ENCODE results near the gene TRIB2.
"Not testable (repeated sequence)": the region's sequence is repeated elsewhere in the genome, so short reads cannot be mapped to it uniquely, and the experiment has no call there.

TRIB2 gene

DNA sequence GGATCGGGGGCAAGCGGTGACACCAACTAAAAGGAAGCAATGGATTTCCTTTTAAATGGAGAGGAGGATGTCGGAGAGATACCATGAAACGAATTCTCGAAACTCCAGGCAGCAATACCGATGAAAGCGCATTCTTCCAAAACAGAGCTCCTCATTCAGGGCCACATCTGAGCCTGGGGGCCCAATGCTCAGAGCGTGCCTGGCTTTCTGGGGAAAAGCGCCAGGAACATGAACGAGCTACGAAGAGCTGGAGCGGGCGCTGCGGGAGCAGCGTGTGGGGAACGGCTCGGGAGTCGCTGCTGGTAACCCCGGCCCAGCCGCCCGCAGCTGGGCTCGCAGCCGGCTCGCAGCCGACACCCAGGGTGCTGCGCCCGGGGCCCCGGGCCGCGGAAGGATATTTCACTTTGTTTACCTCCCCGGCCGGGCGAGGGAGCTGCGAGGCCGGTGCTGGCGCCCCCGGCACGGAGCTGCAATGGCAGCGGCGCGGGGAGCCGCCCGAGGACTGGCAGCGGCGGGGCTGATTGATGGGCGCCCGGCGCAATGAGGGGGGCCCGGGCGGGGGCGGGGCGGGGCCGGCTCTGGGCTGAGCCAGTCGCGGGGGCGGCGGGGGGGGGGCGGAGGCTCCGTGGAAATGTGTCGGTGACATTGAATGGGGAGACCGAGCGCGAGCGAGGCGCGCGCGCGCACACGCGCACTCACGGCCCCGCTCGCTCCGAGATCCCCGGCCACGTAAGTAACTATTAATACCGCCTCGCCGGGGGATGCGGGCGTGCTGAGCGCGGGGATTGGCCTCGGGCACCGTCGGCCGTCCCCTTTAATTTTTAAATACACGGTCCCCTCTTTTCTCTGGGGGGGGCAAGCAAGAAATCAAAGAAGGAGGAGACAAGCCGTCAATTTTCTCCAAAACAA is at the start of gene TRIB2:
TRIB2 (plus strand) TSS at position 655 of the 909 bp plus-strand sequence. CDS start 1,372 bp downstream, outside the sequence.
- peak; percentile 90 for DNase-seq

DNA sequence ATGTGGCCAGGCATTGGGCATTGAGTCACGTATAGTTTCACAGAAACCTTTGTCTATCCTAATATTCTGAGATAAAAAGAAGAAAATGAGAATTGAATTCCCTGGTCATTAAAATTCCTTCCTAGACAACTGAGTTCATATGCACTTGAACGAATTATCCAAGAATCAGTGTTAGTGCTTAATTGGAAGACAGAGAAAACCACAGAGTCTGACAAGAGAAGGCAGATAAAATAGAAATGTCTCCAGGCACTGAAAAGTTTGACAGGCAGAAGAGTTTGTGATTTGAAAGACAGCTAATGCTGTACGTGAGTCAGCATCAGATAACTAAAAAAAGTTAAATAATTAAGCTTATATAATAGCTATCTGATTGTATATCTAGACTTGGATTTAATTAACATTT is 47.7 kb upstream of the TRIB2 start:
- DNase-seq: no peak

DNA sequence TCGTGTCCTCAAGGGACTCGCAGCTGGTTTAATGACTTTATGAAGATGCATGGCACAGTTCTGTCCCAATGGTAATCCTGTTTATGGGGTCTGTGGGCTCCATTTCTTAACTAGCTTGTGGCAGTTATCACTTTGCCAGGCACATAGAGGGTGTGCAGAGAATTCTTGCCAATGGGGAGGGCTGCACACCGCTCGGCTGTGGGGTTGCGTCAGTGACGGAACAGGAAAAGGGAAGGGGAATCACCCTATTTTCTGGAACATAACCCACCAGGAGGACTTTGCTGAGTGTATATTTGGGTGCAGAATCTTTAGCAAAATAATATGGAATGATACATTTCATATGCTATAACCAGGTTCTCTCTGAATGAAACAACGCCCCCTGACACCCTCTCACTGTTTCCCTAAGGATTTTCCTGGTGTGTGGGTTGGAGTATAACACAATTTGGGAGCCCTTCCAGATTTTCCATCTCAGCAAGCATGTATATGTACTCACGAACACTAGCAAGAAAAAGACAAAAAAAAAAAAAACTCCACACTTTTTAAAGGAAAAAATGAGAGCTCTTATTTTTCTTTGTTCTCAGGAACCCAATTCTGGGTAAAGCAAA is 43.9 kb upstream of the TRIB2 start:
- no peak for DNase-seq

DNA sequence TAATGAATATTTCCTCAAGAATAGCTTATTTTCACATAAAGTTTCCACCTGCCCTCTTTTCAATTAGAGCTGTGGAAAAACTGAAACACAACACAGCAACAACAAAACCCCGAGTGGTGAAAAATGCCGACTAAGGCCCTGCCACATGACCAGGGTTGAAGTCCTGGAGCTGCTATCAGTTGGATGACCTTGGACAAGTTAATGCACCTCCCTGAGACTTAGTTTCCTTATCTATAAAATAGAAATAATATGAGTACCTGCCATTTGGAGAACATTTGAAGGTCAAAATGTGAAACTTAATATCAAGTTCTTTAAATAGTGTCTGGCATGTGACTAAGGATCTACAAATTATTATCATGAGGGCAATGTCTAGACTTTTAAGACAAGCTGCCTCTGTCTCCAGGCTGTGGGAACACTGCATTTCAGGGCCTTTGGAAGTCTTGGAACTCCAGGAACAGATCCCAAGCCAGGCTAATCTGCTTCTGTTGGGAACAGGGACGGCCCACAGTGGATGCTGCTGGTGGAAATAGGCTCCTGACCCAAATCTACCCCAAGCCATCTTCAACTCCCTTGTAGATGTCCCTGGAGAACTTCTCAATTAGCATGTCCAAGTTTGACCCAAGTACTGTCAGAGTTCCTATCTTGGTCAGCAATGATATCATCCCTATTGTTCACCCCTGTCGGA is 42.0 kb upstream of the TRIB2 start:
- no peak for DNase-seq

DNA sequence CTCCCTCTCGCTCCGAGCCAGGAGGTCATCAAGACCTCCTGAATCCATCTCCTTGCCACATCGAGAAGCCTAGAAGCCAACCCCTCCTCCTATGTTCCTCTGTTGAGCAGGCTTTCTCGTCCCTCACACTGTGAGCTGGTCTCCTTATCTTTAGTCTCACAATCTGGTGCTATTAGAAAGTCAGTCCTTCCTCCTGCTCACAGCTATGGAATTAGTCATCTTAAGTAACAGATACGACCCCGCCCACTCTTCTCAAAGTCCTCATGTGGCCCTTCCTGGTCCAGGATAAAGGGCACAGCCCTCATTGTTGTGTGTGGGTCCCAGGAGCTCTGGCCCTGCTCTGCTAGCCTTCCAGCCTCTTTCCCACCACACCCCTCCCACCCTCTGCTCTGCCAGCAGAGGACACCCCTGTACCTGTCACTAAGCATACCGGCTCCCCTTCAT is 41.4 kb upstream of the TRIB2 start:
- no peak for DNase-seq

DNA sequence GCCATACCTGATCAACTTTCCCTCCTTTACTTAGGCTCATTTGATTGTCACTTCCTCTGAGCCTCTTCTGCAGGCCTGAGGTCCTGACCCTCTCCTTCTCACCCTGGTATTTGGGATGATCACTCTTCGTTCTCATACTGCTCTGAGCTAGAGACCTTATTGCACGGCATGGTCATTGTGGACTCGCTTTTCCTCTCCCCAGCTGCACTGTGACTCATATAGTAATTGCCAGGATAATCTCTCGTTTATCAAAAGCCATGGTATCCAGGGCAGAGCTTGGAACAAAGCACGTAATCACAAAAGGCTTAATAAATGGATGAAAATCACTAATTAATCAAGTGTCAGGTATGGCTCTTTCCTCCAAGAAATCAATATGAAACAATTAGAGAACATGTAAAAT is 40.9 kb upstream of the TRIB2 start:
- DNase-seq: no peak

DNA sequence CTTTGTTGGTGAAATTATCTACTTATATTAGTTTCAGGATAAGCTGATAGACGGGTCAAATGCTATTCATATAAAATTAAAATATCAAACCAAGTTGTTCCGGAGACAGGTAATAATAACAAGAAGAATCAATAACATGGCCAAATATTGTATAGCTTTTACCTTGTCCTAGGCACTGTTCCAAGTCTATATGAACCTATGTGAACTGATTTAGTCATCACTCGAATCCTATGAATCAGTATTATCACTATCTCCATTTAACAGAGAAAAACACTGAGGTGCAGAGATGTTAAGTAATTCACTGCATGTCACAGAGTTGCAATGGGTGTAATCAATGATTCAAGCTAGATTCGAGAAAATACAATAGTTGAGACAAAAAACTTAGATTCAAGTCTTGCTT is 40.0 kb upstream of the TRIB2 start:
- no peak for DNase-seq

DNA sequence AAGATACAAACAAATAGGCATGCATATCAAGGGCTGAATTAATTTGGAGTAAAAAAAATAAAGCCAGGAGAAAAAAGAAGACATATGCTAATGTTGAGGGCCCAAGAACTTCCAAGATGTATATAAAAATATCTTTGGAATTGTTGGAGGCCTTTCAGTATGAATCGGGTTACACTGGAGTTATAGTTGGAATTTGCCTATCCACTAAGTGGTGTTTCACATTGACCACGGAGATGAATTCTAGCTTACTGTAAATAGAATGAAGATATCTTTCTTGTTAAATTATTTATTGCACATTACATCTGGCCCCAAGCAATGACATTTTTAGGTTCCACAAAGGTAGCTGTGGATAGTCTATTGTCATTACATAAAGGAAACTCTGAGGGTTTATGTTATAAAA is 38.5 kb upstream of the TRIB2 start:
- no peak for DNase-seq

DNA sequence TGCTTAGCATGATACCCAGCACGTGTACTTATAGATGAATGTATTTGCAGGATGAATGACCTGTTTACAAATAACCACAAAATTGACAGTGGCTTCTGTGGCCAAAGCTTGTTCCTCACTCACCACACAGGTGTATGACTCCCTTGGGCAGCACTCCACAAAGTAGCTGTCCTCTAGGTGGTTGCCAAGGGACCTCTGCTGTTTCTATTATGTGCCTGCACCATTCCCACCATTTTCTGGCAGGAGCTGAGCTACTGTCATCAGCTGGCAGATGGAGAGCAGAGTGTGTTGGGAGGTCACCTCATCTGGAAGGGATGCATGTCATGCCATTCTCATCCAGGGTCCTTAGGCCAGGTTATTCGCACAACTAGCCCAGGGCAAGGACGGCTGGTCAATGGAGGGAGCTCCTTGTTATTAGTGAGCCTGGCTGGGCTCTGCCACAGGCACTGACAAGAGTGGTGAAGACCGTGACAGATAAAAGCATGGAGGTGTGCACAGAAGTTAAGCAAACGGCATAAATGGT is 37.1 kb upstream of the TRIB2 start:
- no peak for DNase-seq

DNA sequence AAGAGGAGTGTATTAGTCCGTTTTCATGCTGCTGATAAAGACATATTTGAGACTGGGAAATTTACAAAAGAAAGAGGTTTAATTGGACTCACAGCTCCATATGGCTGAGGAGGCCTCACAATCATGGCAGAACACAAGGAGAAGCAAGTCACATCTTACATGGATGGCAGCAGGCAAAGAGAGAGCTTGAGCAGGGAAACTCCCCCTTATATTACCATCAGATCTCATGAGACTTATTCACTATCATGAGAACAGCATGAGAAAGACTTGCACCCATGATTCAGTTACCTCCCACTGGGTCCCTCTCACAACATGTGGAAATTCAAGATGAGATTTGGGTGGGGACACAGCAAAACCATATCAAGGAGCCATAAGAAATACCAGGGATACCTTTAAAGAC is 36.6 kb upstream of the TRIB2 start:
- DNase-seq: not testable (repeated sequence)

DNA sequence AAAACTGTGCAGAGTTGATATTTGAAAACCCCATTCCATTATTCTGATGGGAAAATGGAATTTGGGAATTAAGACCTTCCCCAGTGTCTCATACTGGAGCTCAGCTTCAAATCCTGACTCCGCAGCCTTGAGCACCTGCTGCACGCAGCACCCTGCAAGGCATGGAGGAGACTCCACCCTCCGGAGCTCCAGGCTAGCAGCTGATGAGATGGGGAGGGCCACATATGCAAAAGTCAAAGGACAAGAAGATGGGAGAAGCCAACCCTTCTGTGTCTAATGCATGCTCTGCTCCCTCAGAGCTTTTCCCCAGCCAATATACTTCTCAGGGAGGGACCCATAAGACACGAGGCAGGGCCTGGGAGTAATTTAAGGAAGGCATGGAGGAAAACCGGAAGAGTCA is 34.7 kb upstream of the TRIB2 start:
- DNase-seq: no peak

DNA sequence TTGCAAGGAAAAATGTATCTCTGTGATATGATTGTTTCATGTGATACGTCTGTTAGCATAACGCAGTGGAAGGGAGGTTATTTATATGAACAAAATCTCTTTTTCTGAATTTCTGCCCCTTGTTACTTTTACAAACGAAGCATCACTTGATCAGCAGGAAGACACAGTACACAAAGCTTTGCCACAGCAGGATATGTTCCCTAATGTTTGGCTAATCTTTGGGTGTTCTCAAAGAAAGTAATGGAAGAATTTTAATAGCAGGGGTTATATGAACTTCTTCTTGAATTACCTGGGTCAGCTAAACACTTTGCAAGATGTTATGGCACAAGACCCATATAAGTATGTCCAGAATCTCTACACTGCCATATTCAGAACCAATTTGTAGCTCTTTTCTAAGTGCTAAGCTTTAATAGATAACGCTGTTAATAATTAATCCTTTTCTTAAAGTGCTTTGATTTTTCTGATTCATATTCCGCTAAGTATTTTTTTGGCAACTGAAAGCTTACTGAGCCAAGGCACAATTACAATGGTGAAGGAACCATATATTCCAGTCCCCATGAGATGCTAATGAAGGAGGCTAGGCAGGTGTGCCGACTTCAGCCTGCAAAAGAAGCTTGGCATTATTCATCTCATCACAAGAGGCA is 33.2 kb upstream of the TRIB2 start:
- no peak for DNase-seq

DNA sequence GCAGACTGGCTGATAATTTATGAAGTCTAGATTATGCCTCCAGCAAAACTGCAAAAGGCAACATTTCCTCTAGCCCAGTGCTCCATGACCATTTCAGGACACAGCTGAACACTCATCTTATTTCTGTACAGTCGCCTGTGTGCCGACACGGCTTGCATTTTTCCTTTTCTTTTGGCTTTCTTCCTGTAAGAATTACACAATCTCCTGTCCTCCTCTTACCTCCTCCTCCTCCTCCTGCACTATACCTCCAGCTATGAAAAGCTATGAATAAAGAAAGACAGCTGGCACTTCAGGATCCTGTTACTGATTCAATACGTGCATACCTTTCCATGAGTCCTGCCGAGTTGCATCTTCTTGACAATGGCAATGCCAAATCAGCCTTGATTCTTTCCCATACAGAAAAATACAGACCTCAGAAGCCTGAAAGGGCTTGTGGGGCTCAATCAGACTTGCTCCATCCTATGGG is 32.2 kb upstream of the TRIB2 start:
- DNase-seq: no peak

DNA sequence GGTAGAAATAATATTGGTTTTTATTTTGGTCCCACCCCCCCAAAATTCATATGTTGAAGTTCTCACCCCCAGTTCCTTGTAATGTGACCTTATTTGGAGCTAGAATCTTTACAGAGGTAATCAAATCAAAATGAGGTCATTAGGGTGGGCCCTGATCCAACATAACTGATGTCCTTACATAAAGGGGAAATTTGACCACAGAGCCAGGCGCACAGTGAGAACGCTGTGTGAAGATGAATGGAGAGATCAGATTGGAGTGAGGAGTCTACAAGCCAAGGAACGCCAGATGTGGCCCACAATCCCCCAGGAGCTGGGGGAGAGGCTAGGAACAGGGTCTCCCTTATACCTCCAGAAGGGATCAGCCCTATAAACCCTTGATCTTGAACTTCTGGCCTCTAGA is 31.6 kb upstream of the TRIB2 start:
- no peak for DNase-seq

DNA sequence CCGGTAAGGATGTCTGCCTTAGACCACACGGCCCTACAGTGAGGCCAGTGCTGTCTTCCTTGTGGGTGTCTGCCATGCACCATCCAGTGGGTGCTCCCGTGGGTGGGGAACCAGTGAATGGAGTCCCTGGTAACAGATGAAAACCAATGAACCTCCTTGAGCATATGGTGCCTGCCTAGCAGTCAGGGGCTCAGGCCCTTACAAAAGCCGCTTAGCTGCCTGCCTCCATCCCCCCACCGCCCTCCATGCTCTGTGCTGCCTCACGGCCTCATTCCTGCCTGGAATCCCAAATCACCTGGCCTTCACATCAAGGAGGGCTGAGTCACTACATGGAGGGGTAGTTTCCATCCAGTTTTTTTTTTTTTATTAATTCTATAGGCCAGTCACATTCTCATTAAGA is 30.8 kb upstream of the TRIB2 start:
- no peak for DNase-seq

DNA sequence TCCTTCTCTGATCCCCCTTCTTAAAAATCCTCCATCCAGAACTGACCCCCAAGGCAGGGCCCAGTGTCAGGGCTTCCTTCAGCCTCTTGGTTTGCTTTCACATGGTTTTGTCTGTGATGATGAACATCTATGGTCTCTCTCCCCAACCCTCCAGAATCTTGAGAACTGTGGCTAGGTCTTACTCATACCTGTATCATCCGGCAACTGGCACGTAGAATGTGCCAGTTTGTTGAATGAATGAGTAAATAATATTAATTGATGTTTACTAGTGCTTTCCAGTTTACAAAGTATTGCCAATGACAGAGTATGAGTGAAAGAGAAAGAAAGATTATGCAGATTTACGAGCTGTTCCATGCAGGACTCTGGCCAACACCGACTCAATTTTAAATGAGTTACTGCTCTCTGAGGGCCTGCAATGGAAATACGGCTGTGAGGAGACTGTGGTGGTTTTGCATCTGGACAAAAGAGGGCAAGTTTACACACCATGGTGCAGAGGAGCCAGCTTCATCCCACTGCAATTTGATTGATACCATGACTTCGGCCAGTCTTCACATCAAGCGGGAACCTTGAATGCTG is 29.9 kb upstream of the TRIB2 start:
- no peak for DNase-seq

DNA sequence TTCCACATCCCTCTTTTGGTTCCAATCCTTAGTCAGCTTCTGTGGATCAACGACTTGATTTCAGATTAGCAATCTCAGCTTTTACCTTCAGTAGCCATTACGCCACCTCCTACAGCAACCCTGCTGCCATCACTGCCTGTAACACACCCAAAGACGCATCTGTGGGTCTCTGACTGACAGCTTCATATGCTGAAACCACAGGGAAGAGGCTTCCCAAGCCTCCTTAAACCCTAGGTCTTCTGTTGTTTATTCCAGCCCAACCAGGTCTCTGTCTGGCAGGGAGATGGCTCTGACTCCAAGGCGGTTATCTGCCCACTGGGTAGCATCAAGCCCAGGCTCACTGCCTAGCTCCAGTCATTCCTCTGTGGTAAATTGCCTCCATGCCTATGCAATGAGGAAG is 28.6 kb upstream of the TRIB2 start:
- DNase-seq: no peak

DNA sequence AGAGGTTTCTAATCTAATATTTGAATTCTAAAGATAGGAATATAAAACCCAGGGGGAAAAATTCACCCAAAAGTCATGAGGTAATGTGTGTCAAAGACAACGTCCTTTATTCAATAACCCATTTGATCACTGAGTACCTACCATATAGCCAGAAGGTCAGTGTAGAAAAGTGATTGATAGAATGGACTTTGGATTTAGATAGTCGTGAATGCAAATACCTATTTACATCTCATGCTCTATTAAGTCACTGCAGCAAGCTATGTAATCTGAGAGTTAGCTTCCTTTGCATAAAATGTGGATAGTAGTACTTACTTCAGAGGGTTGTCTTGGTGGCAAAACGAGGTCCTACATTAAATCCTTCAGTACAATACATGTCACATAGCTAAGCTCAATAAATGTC is 27.8 kb upstream of the TRIB2 start:
- no peak for DNase-seq

DNA sequence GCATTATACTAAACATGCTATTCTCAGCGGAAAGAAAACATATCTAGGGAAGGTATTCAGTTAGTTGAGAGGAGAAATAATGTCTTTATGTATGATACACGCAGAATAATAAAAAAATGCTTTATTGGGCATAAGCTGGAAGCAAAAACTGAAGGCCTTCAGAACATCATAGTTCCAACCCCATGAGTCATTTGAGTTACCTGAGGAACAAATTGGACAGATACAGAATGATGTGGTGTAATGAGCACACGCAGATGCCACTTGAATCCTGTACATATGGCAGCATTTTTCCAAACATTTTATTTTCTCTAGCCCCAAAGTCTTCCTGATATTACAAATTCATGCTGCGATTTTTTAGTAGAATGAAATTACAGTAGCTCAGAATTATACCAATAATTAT is 23.2 kb upstream of the TRIB2 start:
- no peak for DNase-seq

DNA sequence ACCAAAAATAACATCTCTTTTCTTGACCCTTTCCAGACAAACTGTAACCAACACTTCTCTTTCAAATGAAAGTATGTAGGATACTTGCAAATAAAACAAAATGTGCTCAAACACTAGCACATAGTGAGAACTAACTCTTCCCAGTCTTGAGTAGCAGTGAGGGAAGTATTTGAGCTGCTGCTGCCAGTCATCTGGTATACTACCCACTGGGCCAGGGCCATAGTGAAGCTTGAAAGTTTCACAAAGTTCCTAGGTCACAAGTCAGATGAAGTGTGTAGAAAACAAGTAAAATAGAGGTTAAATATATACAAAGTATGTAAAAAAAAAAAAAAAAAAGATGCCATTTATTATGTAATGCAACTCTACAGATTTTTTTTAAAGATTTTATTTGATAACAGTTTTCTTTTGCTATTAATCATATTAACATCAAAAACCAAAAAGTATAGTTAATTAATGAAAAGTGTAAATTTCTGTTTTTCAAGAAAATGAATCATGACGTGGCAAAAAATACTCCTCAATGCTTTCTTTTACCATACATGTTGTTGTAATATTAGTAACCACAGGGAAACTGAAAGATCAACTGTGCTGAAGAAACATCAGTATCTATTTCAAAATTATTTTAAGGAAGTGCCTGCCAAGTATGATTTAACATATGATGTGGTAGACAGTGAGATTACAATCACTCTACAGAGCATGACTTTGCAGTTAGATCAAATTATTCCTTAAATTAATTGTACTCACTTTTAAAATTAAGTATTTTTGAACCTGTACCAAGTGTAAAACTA is 21.6 kb upstream of the TRIB2 start:
- DNase-seq: no peak

DNA sequence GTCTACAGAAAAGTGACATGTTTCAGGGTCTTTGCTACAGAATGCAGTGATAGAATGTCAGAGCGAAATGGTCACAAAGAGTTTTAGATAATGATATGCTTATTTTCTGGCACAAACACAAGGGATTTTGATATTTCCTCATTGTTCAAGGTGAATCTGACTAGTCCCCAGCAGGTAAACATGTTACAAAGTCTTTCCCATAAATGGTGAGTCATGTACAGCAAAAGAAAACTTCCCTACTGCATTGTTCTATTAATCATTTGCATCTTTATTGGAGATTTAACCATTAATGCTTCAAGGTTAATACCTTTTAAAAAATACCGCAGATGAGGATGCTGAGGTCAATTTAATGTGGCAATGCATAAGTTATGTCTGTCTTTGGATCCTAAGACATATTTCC is 19.1 kb upstream of the TRIB2 start:
- DNase-seq: no peak

DNA sequence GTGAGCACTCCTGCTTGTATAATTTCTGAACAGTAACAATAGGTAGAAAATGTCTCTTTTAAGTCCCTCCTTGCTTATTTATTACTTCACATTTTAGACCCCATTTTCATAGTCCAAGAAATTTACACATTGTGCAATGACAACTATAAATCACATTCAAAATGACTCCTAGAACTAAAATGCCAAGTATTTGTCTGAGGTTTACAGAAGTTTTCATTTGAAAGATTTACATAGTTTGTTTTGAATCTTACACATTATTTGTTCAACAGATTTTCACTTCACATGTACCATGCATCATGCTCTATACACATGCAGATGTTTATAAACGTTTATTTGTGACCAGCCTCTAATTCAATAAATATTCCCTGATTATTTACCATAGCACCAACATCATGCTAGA is 15.7 kb upstream of the TRIB2 start:
- DNase-seq: no peak

All from NCI-H510A (cell line).